ENCODE data around the gene IRX2. TPM values are rescaled to one million over a fixed set of nuclear protein-coding genes. Genes with fewer than 3 reads are reported as not detected.
A peak's percentile ranks its signal among the peaks of the same experiment; 100 is the strongest.

IRX2 gene
- total and polyA plus RNA-seq, 2 of the 8 experiments (the other 6 are each of a cell fraction or from before 2014, with no cell fraction given), result 23.4 to 40.4 TPM

DNA sequence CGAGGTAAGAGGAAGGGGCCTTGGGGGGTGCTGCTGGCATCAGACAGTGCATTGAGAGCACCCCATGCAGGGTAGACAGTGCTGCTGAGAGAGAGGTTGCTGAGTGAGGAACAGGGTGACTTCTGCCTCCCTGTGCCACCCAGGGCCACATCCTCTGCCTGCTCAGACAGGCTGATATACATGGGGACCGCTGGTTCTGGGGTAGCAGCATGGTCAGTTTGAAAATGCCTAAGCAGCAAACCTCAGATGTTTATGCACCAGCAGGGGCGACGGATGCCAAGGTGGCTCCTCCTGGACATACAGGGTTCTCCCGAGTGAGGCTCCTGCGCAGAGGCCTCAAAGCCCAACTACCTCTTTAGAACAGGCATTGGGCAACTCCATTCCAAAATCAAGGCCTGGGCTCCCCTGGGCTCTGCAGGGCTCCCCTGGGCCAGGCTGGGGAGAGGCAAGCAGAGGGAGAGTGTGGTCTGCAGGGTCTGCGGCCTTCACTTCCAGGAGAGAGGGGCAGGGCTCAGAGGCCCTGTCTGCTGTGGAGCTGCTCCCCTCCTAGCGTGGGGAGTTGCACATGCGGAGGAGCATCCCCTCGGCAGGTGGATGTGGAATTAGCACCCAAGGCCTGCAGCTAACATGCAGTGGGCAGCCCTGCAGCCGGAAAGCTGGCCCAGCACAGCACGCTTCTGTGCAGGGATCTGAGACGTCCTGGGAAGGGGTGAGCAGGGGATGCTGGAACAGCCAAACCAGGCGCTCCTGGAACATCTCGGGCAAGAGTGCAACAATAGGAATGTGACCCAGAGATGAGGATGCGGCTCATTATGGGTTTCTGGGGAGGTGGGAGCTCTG is 46.5 kb downstream of the IRX2 start:
- H3K18ac ChIP-seq (ENCODE audit: extremely low read depth, low read length), result no peak overlapping the region
- H3K79me2 ChIP-seq (ENCODE audit: control insufficient read depth in 1 of 2, insufficient read depth in 2 of 2, low read length in 2 of 2), result no peaks in the 10 kb centered on the region
- no peak for DNase-seq (ENCODE audit: low read depth in 1 of 2, low spot score in 2 of 2)
- no peak overlapping the region for H2BK12ac ChIP-seq (ENCODE audit: low read depth, low read length)
- no peak overlapping the region for H3K23ac ChIP-seq (ENCODE audit: insufficient read length)
- WGBS, 2 experiments (ENCODE audit: extremely low coverage in 1 of 2, insufficient coverage in 1 of 2, insufficient read length in 1 of 2, insufficient replicate concordance in 2 of 2, low coverage in 1 of 2, low lambda C conversion rate in 2 of 2, missing lambda C conversion rate in 1 of 2), result 97% methylated on average over 15 of the region's 16 CpGs; no CpG with 5 or more reads in 1 of the 2 experiments
- no peak overlapping the region for H4K91ac ChIP-seq (replicated peaks; ENCODE audit: insufficient read length, low read length)
- H3K4me3 ChIP-seq (ENCODE audit: extremely low read depth in 1 of 4, insufficient read depth in 2 of 4, low read depth in 3 of 4, low read length in 4 of 4), result no peak overlapping the region
- no peaks in the 10 kb centered on the region for H4K20me1 ChIP-seq (replicated peaks in 1 of 2; ENCODE audit: control insufficient read depth in 1 of 2, insufficient read depth in 2 of 2, low read length in 2 of 2)
- H3K27me3 ChIP-seq (replicated peaks in 1 of 4; ENCODE audit: control insufficient read depth in 3 of 4, extremely low read depth in 1 of 4, insufficient read depth in 3 of 4, low read length in 3 of 4), result no peaks in the 10 kb centered on the region
- no peak for FAIRE-seq
- no peaks in the 10 kb centered on the region for H3K79me1 ChIP-seq (ENCODE audit: low read depth, low read length)
- H2BK20ac ChIP-seq (ENCODE audit: low read length), result no peak overlapping the region
- H3K36me3 ChIP-seq (ENCODE audit: control insufficient read depth in 2 of 4, insufficient read depth in 4 of 4, low read length in 3 of 4), result no peaks in the 10 kb centered on the region
- H2BK120ac ChIP-seq (replicated peaks; ENCODE audit: low read depth, low read length), result no peak overlapping the region
- no peak overlapping the region for H3K56ac ChIP-seq (replicated peaks; ENCODE audit: insufficient read length, low read depth, low read length)
- no peak overlapping the region for H3K4me2 ChIP-seq (ENCODE audit: insufficient read depth in 1 of 2, low read depth in 2 of 2, low read length in 2 of 2)
- POLR2A ChIA-PET (ENCODE audit: partially characterized antibody), result no interaction called here
- CTCF ChIA-PET (ENCODE audit: partially characterized antibody), result interaction anchor here (0.8 to 1.1 kb wide), 3 partner anchors 10 to 19 kb away, joined by 3 to 5 read pairs (median 4); no protein-coding TSS in a partner anchor
- peaks cover 0 to 2% of the 10 kb centered on the region in 2 experiments; a peak in 1 of 4 replicates for H3K9me3 ChIP-seq (ENCODE audit: insufficient read depth in 2 of 2, low read depth in 1 of 2, low read length in 1 of 2)
- H2AFZ ChIP-seq (ENCODE audit: low read length), result no peak overlapping the region
- H3K27ac ChIP-seq (ENCODE audit: low read depth, low read length), result no peak overlapping the region
- no peak overlapping the region for H2BK5ac ChIP-seq (ENCODE audit: low read depth, low read length)
- H4K8ac ChIP-seq (ENCODE audit: extremely low read depth, insufficient read depth, low read length), result no peak overlapping the region
- no peak overlapping the region for H2AK5ac ChIP-seq (ENCODE audit: low read depth, low read length)
- H3K23me2 ChIP-seq (ENCODE audit: low read depth, low read length), result peaks cover 3% of the 10 kb centered on the region; the same call in 1 of the 2 replicates
- 0 out of 2 replicates have a peak overlapping the region, but pooled peaks have one; percentile 46 for H2BK15ac ChIP-seq (ENCODE audit: low read length)
- no peak overlapping the region for H4K5ac ChIP-seq (ENCODE audit: insufficient read length, low read depth, low read length)
- H3K14ac ChIP-seq (ENCODE audit: insufficient read length), result no peak overlapping the region
- no peak overlapping the region for H3K4ac ChIP-seq (replicated peaks; ENCODE audit: insufficient read length, low read depth, low read length)
- no peak overlapping the region for H3K9ac ChIP-seq (replicated peaks in 1 of 4; ENCODE audit: extremely low read depth in 1 of 4, low read depth in 3 of 4, low read length in 3 of 4)
- H3K4me1 ChIP-seq (replicated peaks in 1 of 4; ENCODE audit: control insufficient read depth in 3 of 4, insufficient read depth in 4 of 4, low read length in 3 of 4), result peaks cover 0 to 2% (median under 1%) of the 10 kb centered on the region in 4 experiments; a peak in 4 of 7 replicates
- TF ChIP-seq SP4 (IDR thresholded peaks at IDR 0.05; ENCODE audit: low read length), result no peak
- TF ChIP-seq TAF1 (IDR thresholded peaks at IDR 0.05; ENCODE audit: low read depth, low read length), result no peak
- TF ChIP-seq CHD2 (IDR thresholded peaks at IDR 0.05; ENCODE audit: low read length), result no peak
- TF ChIP-seq POLR2A (IDR thresholded peaks at IDR 0.05; ENCODE audit: control extremely low read depth in 1 of 2, low read depth in 2 of 2, low read length in 2 of 2), result no peak
- no peak for TF ChIP-seq TAF7 (optimal IDR thresholded peaks at IDR 0.05; ENCODE audit: borderline replicate concordance, low read depth, low read length)
- no peak for TF ChIP-seq CTBP2 (IDR thresholded peaks at IDR 0.05; ENCODE audit: borderline replicate concordance, insufficient read depth, insufficient read length, low read length)
- no peak for TF ChIP-seq NANOG (IDR thresholded peaks at IDR 0.05; ENCODE audit: insufficient read depth, low read depth, low read length, poor library complexity, severe bottlenecking)
- no peak for TF ChIP-seq KDM1A (IDR thresholded peaks at IDR 0.05; ENCODE audit: borderline replicate concordance, low read length)
- no peak for TF ChIP-seq GABPA (IDR thresholded peaks at IDR 0.05; ENCODE audit: borderline replicate concordance, insufficient read depth, low read length)
- TF ChIP-seq ASH2L (IDR thresholded peaks at IDR 0.05; ENCODE audit: low read length), result no peak
- TF ChIP-seq, protein P1, sequence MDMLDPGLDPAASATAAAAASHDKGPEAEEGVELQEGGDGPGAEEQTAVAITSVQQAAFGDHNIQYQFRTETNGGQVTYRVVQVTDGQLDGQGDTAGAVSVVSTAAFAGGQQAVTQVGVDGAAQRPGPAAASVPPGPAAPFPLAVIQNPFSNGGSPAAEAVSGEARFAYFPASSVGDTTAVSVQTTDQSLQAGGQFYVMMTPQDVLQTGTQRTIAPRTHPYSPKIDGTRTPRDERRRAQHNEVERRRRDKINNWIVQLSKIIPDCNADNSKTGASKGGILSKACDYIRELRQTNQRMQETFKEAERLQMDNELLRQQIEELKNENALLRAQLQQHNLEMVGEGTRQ (IDR thresholded peaks at IDR 0.05; ENCODE audit: low read length), result no peak
- no peak for TF ChIP-seq POLR2AphosphoS5 (IDR thresholded peaks at IDR 0.05; ENCODE audit: low read depth, low read length)
